H1 (cell line): Measurements from ENCODE around the gene MRPL20. TPM values are rescaled to one million over a fixed set of nuclear protein-coding genes. Genes with fewer than 3 reads are reported as not detected.

ENCODE experiments used
- CTCF ChIA-PET: fragments of 300-600 bp; sonication (Branson Sonifier 250); formaldehyde crosslinking; loops from one replicate; lab custom pipeline; 2021; ENCODE audit not compliant: partially characterized antibody; lab: Charles Lee
- POLR2A ChIA-PET: fragments of 300-600 bp; sonication (Branson Sonifier 250); formaldehyde crosslinking; loops from one replicate; lab custom pipeline; 2021; ENCODE audit warnings: inconsistent platforms; ENCODE audit not compliant: partially characterized antibody; lab: Charles Lee
- DNase-seq, 2 experiments: peaks; one replicate each; pipeline versions ENCODE4 v3.0.0 to v3.0.0-alpha.2; 2010 to 2022; ENCODE audit warnings: low spot score in 2 of 2, low read depth in 1 of 2, mixed read lengths in 1 of 2
- FAIRE-seq: peaks from 2 replicates; lab custom pipeline; 2011; peaks lifted over from hg19 to GRCh38; lab: Jason Lieb, UNC
- H2AFZ ChIP-seq: 2 replicates; pipeline ENCODE4 v1.8.1; 2012; ENCODE audit warnings: low read length, inconsistent platforms
- H2AK5ac ChIP-seq: 2 replicates; pipeline ENCODE4 v1.6.1; 2013; ENCODE audit warnings: low read depth, low read length
- H2BK120ac ChIP-seq: replicated peaks from 2 replicates; pipeline ENCODE3; 2013; ENCODE audit warnings: low read depth, low read length, inconsistent platforms
- H2BK12ac ChIP-seq: 2 replicates; pipeline ENCODE4 v1.6.1; 2013; ENCODE audit warnings: low read depth, low read length
- H2BK15ac ChIP-seq: 2 replicates; pipeline ENCODE4 v1.6.1; 2013; ENCODE audit warnings: low read length
- H2BK20ac ChIP-seq: 2 replicates; pipeline ENCODE4 v1.6.1; 2013; ENCODE audit warnings: low read length
- H2BK5ac ChIP-seq: 2 replicates; pipeline ENCODE4 v1.6.1; 2013; ENCODE audit warnings: low read depth, low read length
- H3K14ac ChIP-seq: 2 replicates; pipeline ENCODE4 v1.6.1; 2013; ENCODE audit warnings: inconsistent platforms; ENCODE audit not compliant: insufficient read length
- H3K18ac ChIP-seq: 2 replicates; pipeline ENCODE4 v1.6.1; 2013; ENCODE audit warnings: low read length; ENCODE audit errors: extremely low read depth
- H3K23ac ChIP-seq: 2 replicates; pipeline ENCODE4 v1.6.1; 2013; ENCODE audit warnings: inconsistent platforms; ENCODE audit not compliant: insufficient read length
- H3K23me2 ChIP-seq: 2 replicates; pipeline ENCODE4 v1.6.1; 2013; ENCODE audit warnings: low read depth, low read length
- H3K27ac ChIP-seq: 2 replicates; pipeline ENCODE4 v1.6.1; 2011; ENCODE audit warnings: low read depth, low read length, inconsistent platforms
- H3K27me3 ChIP-seq, 4 experiments: replicated peaks in 1 of 4; 1 replicate in 1 of 4; 2 replicates in 3 of 4; pipeline versions ENCODE4 v1.6.1 to v1.8.1; 2011 to 2013; ENCODE audit warnings: low read length in 3 of 4, mild to moderate bottlenecking in 3 of 4, inconsistent platforms in 2 of 4, mixed read lengths in 2 of 4, moderate library complexity in 1 of 4; ENCODE audit not compliant: control insufficient read depth in 3 of 4, insufficient read depth in 3 of 4; ENCODE audit errors: extremely low read depth in 1 of 4
- H3K36me3 ChIP-seq, 4 experiments: 2 replicates each; pipeline versions ENCODE4 v1.6.1 to v1.8.1; 2011 to 2013; ENCODE audit warnings: mild to moderate bottlenecking in 4 of 4, low read length in 3 of 4, moderate library complexity in 2 of 4, control low read depth in 1 of 4, inconsistent platforms in 1 of 4; ENCODE audit not compliant: insufficient read depth in 4 of 4, control insufficient read depth in 2 of 4
- H3K4ac ChIP-seq: replicated peaks from 2 replicates; pipeline ENCODE3; 2013; ENCODE audit warnings: low read length, low read depth, mixed read lengths, inconsistent platforms; ENCODE audit not compliant: insufficient read length
- H3K4me1 ChIP-seq, 4 experiments: replicated peaks in 1 of 4; 1 replicate in 1 of 4; 2 replicates in 3 of 4; pipeline versions ENCODE4 v1.6.1 to v1.8.1; 2011 to 2013; ENCODE audit warnings: low read length in 3 of 4, inconsistent platforms in 2 of 4, mixed read lengths in 1 of 4; ENCODE audit not compliant: insufficient read depth in 4 of 4, control insufficient read depth in 3 of 4
- H3K4me2 ChIP-seq, 2 experiments: 2 replicates each; pipeline versions ENCODE4 v1.6.1 to v1.8.1; 2011 to 2013; ENCODE audit warnings: low read depth in 2 of 2, low read length in 2 of 2, control low read depth in 1 of 2, inconsistent platforms in 1 of 2, mild to moderate bottlenecking in 1 of 2; ENCODE audit not compliant: insufficient read depth in 1 of 2
- H3K4me3 ChIP-seq, 4 experiments: fragments of 200-600, 300-600 bp in 1 of 4; sonication (generic), shearing (Covaris generic), sonication (Bioruptor Twin) in 1 of 4; 2 replicates each; pipeline versions ENCODE4 v1.5.1 to v1.8.1; 2011 to 2016; ENCODE audit warnings: low read length in 4 of 4, low read depth in 3 of 4, control low read depth in 2 of 4, inconsistent platforms in 2 of 4, mild to moderate bottlenecking in 2 of 4, mixed read lengths in 1 of 4, moderate library complexity in 1 of 4; ENCODE audit not compliant: insufficient read depth in 2 of 4; ENCODE audit errors: extremely low read depth in 1 of 4
- H3K56ac ChIP-seq: replicated peaks from 2 replicates; pipeline ENCODE3; 2013; ENCODE audit warnings: low read depth, mild to moderate bottlenecking, mixed read lengths, low read length, inconsistent platforms; ENCODE audit not compliant: insufficient read length
- H3K79me1 ChIP-seq: 2 replicates; pipeline ENCODE4 v1.6.1; 2013; ENCODE audit warnings: low read depth, low read length, control low read depth
- H3K79me2 ChIP-seq, 2 experiments: 2 replicates each; pipeline versions ENCODE4 v1.6.1 to v1.8.1; 2012 to 2013; ENCODE audit warnings: low read length in 2 of 2, mild to moderate bottlenecking in 2 of 2, inconsistent platforms in 1 of 2; ENCODE audit not compliant: insufficient read depth in 2 of 2, control insufficient read depth in 1 of 2
- H3K9ac ChIP-seq, 4 experiments: replicated peaks in 1 of 4; 1 replicate in 1 of 4; 2 replicates in 3 of 4; pipeline versions ENCODE4 v1.6.1 to v1.8.1; 2011 to 2013; ENCODE audit warnings: low read depth in 3 of 4, low read length in 3 of 4, control low read depth in 2 of 4, mild to moderate bottlenecking in 2 of 4, moderate library complexity in 2 of 4, inconsistent platforms in 1 of 4; ENCODE audit errors: extremely low read depth in 1 of 4
- H3K9me3 ChIP-seq, 2 experiments: 2 replicates each; pipeline versions ENCODE4 v1.6.1 to v1.8.1; 2012 to 2013; ENCODE audit warnings: mild to moderate bottlenecking in 2 of 2, moderate library complexity in 2 of 2, control low read depth in 1 of 2, inconsistent platforms in 1 of 2, low read depth in 1 of 2, low read length in 1 of 2, mixed read lengths in 1 of 2; ENCODE audit not compliant: insufficient read depth in 2 of 2
- H4K20me1 ChIP-seq, 2 experiments: replicated peaks in 1 of 2; 2 replicates each; pipeline versions ENCODE3 to v1.8.1; 2011 to 2013; ENCODE audit warnings: inconsistent platforms in 2 of 2, low read length in 2 of 2, mild to moderate bottlenecking in 1 of 2; ENCODE audit not compliant: insufficient read depth in 2 of 2, control insufficient read depth in 1 of 2
- H4K5ac ChIP-seq: 2 replicates; pipeline ENCODE4 v1.6.1; 2013; ENCODE audit warnings: low read length, low read depth, mixed read lengths, inconsistent platforms; ENCODE audit not compliant: insufficient read length
- H4K8ac ChIP-seq: 2 replicates; pipeline ENCODE4 v1.8.0; 2013; ENCODE audit warnings: mild to moderate bottlenecking, moderate library complexity, low read length, inconsistent platforms; ENCODE audit not compliant: insufficient read depth; ENCODE audit errors: extremely low read depth
- H4K91ac ChIP-seq: replicated peaks from 2 replicates; pipeline ENCODE3; 2013; ENCODE audit warnings: low read length, mixed read lengths, inconsistent platforms; ENCODE audit not compliant: insufficient read length
- ATF3 ChIP-seq: IDR thresholded peaks from 2 replicates; pipeline ENCODE4 v1.6.1; 2011; ENCODE audit warnings: low read depth, mild to moderate bottlenecking, low read length; ENCODE audit not compliant: insufficient read depth
- BCL11A ChIP-seq, 2 experiments: IDR thresholded peaks; one replicate each; pipeline ENCODE4 v1.6.1; 2011; ENCODE audit warnings: low read depth in 2 of 2, low read length in 2 of 2, mild to moderate bottlenecking in 2 of 2
- CHD2 ChIP-seq: IDR thresholded peaks from 2 replicates; pipeline ENCODE4 v1.6.1; 2012; ENCODE audit warnings: low read length, improper control_type of control experiment
- EGR1 ChIP-seq: IDR thresholded peaks from 2 replicates; pipeline ENCODE4 v1.6.1; 2011; ENCODE audit warnings: low read depth, low read length, borderline replicate concordance
- EZH2 ChIP-seq: fragments of 200-600 bp; sonication (generic); IDR thresholded peaks from 2 replicates; pipeline ENCODE4 v1.7.1; 2012; ENCODE audit warnings: low read depth, mild to moderate bottlenecking, moderate library complexity, low read length, inconsistent platforms; ENCODE audit not compliant: severe bottlenecking
- HDAC6 ChIP-seq: IDR thresholded peaks from one replicate; pipeline ENCODE4 v1.7.1; 2012; ENCODE audit warnings: low read depth, mild to moderate bottlenecking, inconsistent platforms, low read length, moderate library complexity
- SP2 ChIP-seq: IDR thresholded peaks from 2 replicates; pipeline ENCODE4 v1.6.1; 2012; ENCODE audit warnings: mild to moderate bottlenecking, low read length, inconsistent platforms
- WGBS, 2 experiments: shearing (Covaris generic) in 1 of 2; methylation state at CpG; one replicate each; pipeline versions ENCODE4 v1.1.6 to v1.1.7; 2013 to 2015; ENCODE audit warnings: low lambda C conversion rate in 2 of 2, mixed read lengths in 2 of 2, inconsistent platforms in 1 of 2, low coverage in 1 of 2, missing lambda C conversion rate in 1 of 2; ENCODE audit not compliant: insufficient replicate concordance in 2 of 2, insufficient coverage in 1 of 2, insufficient read length in 1 of 2; ENCODE audit errors: extremely low coverage in 1 of 2, missing lambda C conversion rate in 1 of 2; 5-methylcytosine and 5-hydroxymethylcytosine counted together
- polyA plus RNA-seq, 7 experiments: library from polyadenylated mRNA; depleted of rRNA in 3 of 7; stranded (reverse) in 5 of 7; unstranded in 2 of 7; fragments of >200 nt in 5 of 7; fragments of 200-250 nt in 2 of 7; gene quantifications; 1 replicate in 5 of 7; 2 replicates in 1 of 7; 4 replicates in 1 of 7; pipeline versions ENCODE4 v1.2.1 to v1.2.3, GENCODE V29; 2011 to 2013; ENCODE audit warnings: missing spikeins in 2 of 7, mixed read lengths in 2 of 7
- total RNA-seq: library from RNA; stranded (reverse); fragmentation: NEBNext Ultra II Directional; extraction: Animal tissue kit (Norgen Biotek cat#: 25700); gene quantifications from 2 replicates; pipeline ENCODE4 v1.2.1, GENCODE V29; 2021

The MRPL20 gene
- total and polyA plus RNA-seq, 2 of the 8 experiments (the other 6 are each of a cell fraction or from before 2014, with no cell fraction given), result 126 to 151 TPM

- CTCF ChIA-PET, result interaction anchor here (0.9 to 1.6 kb wide), 5 partner anchors 10 to 20 kb away, joined by 3 to 5 read pairs (median 3); no protein-coding TSS in a partner anchor
- POLR2A ChIA-PET, result interaction anchor here (0.7 to 1.7 kb wide), 9 partner anchors 8 to 84 kb away, joined by 3 to 6 read pairs (median 3); partner anchors contain the start of gene VWA1
These were observed 11.6 kb upstream of the MRPL20 start for GRCh38 chr1:1418464-1419362.

More at GRCh38 chr1:1418464-1419362, 11.6 kb upstream of the MRPL20 start:
- no peak for DNase-seq
- Histone ChIP-seq H2BK15ac (peak overlapping the region; percentile 100; the same call in 1 of the 2 replicates), H3K14ac (no peak overlapping the region), H3K79me2 (no peaks in the 10 kb centered on the region), H4K5ac (peak overlapping the region; percentile 57), H3K9me3 (no peaks in the 10 kb centered on the region), H3K18ac (no peak overlapping the region; the same call in 1 of the 2 replicates), H3K56ac (no peak overlapping the region), H3K4ac (peak overlapping the region; percentile 38), H3K4me3 (no peak overlapping the region), H3K9ac (no peak overlapping the region), H3K79me1 (no peaks in the 10 kb centered on the region), H4K8ac (peak overlapping the region; percentile 14), H3K23ac (no peak overlapping the region), H2BK120ac (peak overlapping the region; percentile 43), H4K20me1 (no peaks in the 10 kb centered on the region), H3K4me2 (0 out of 4 replicates have a peak overlapping the region, but pooled peaks have one; percentile 44 to 65), H3K4me1 (peaks cover 0 to 29% (median 23%) of the 10 kb centered on the region in 4 experiments; a peak in 6 of 7 replicates), H2BK12ac (peak overlapping the region; percentile 90; the same call in 1 of the 2 replicates), H3K27me3 (no peaks in the 10 kb centered on the region; a peak in 2 of 7 replicates), H2BK5ac (peak overlapping the region; percentile 71; the same call in 1 of the 2 replicates), H2AK5ac (peak overlapping the region; percentile 92; the same call in 1 of the 2 replicates), H3K36me3 (no peaks in the 10 kb centered on the region), H3K27ac (no peak overlapping the region), H3K23me2 (peaks cover 6% of the 10 kb centered on the region; the same call in 1 of the 2 replicates), H2AFZ (no peak overlapping the region), H4K91ac (peak overlapping the region; percentile 89), H2BK20ac (no peak overlapping the region)
- no peak for TF ChIP-seq EGR1
- TF ChIP-seq EZH2, result no peak
- no peak for TF ChIP-seq HDAC6
- TF ChIP-seq SP2, result no peak
- TF ChIP-seq ATF3, result no peak
- no peak for TF ChIP-seq CHD2
- TF ChIP-seq BCL11A (IDR thresholded peaks at IDR 0.05; ENCODE audit: low read depth in 2 of 2, low read length in 2 of 2), result no peak
- 95% methylated on average over 20 of the region's 26 CpGs; no CpG with 5 or more reads in 1 of the 2 experiments for WGBS, 2 experiments
- FAIRE-seq, result no peak
